Thoracic aorta (tissue), 2 donors: Measurements from ENCODE around the gene MICAL2. TPM values are rescaled to one million over a fixed set of nuclear protein-coding genes. Genes with fewer than 3 reads are reported as not detected.

Experiments used
- ATAC-seq: fragments of 150-250 bp; one replicate; pipeline ENCODE4 v1.8.0; 2017; ENCODE audit warnings: low read depth; ENCODE audit not compliant: insufficient number of reproducible peaks, low FRiP score
- DNase-seq: peaks from one replicate; pipeline ENCODE4 v3.0.0-alpha.2; 2020; ENCODE audit warnings: low spot score
- H3K27ac ChIP-seq, 2 donors: fragments of 200-600 bp; sonication (generic); 1 replicate in 1 of 2; 2 replicates in 1 of 2; pipeline ENCODE4 v1.5.1; 2016; ENCODE audit warnings: mild to moderate bottlenecking in 2 of 2, moderate library complexity in 2 of 2
- H3K27me3 ChIP-seq: fragments of 200-600 bp; sonication (generic); replicated peaks from 2 replicates; pipeline ENCODE4 v1.6.0; 2016; ENCODE audit warnings: mild to moderate bottlenecking; ENCODE audit not compliant: insufficient read depth
- H3K36me3 ChIP-seq: fragments of 200-600 bp; sonication (generic); one replicate; pipeline ENCODE4 v1.5.1; 2016
- H3K4me1 ChIP-seq, 2 donors: fragments of 200-600 bp; sonication (generic); 1 replicate in 1 of 2; 2 replicates in 1 of 2; pipeline versions ENCODE4 v1.5.1 to v1.6.0; 2016; ENCODE audit warnings: low read depth in 2 of 2, mild to moderate bottlenecking in 1 of 2; ENCODE audit not compliant: control insufficient read depth in 1 of 2
- H3K4me3 ChIP-seq: fragments of 200-600 bp; sonication (generic); 2 replicates; pipeline ENCODE4 v1.5.1; 2016; ENCODE audit warnings: mild to moderate bottlenecking
- H3K9me3 ChIP-seq: fragments of 200-600 bp; sonication (generic); 2 replicates; pipeline ENCODE4 v1.5.1; 2016
- CTCF ChIP-seq: fragments of 200-600 bp; sonication (generic); IDR thresholded peaks from one replicate; pipeline ENCODE4 v1.5.1; 2019; ENCODE audit warnings: antibody characterized with exemption
- total RNA-seq, 2 donors: library from RNA; depleted of rRNA; stranded (reverse); fragments of >200 nt; gene quantifications; one replicate each; pipeline versions ENCODE4 v1.1.0 to v1.2.3, GENCODE V29; 2016

MICAL2 gene
- total RNA-seq, 2 donors from 2014 or later = 791 to 989 TPM

- Histone ChIP-seq H3K27ac (peak overlapping the region; percentile 95 to 98), H3K36me3 (peaks cover 38% of the 10 kb centered on the region), H3K9me3 (no peaks in the 10 kb centered on the region), H3K27me3 (no peaks in the 10 kb centered on the region), H3K4me1 (peaks cover 53 to 98% of the 10 kb centered on the region in 2 donors), H3K4me3 (no peak overlapping the region)
- no peak for ATAC-seq
- TF ChIP-seq CTCF = no peak
- no peak for DNase-seq
Observed at GRCh38 chr11:12235553-12235946, 125.2 kb downstream of the MICAL2 start.

GRCh38 chr11:12235947-12236743 lies 125.8 kb downstream of the MICAL2 start:
- Histone ChIP-seq H3K4me1 (peaks cover 54 to 98% of the 10 kb centered on the region in 2 donors), H3K27me3 (no peaks in the 10 kb centered on the region), H3K9me3 (no peaks in the 10 kb centered on the region), H3K36me3 (peaks cover 38% of the 10 kb centered on the region), H3K27ac (peak overlapping the region; percentile 95 to 98), H3K4me3 (no peak overlapping the region)
- TF ChIP-seq CTCF = peak; percentile 61
- DNase-seq (no peak), ATAC-seq (no peak)

GRCh38 chr11:12236744-12237101 lies 126.3 kb downstream of the MICAL2 start:
- peaks cover 38% of the 10 kb centered on the region for H3K36me3 ChIP-seq
- no peaks in the 10 kb centered on the region for H3K27me3 ChIP-seq
- no peak overlapping the region for H3K4me3 ChIP-seq
- H3K4me1 ChIP-seq = peaks cover 54 to 98% of the 10 kb centered on the region in 2 donors
- no peaks in the 10 kb centered on the region for H3K9me3 ChIP-seq
- no peak for ATAC-seq
- no peak for TF ChIP-seq CTCF
- no peak for DNase-seq
- peak overlapping the region; percentile 95 to 98 for H3K27ac ChIP-seq

- peaks cover 49 to 98% of the 10 kb centered on the region in 2 donors for H3K4me1 ChIP-seq
- TF ChIP-seq CTCF = no peak
- peaks cover 40% of the 10 kb centered on the region for H3K36me3 ChIP-seq
- DNase-seq (no peak), ATAC-seq (no peak)
- no peak overlapping the region for H3K4me3 ChIP-seq
- H3K9me3 ChIP-seq = no peaks in the 10 kb centered on the region
- no peaks in the 10 kb centered on the region for H3K27me3 ChIP-seq
- H3K27ac ChIP-seq = peak overlapping the region; percentile 95 to 98
Observed at GRCh38 chr11:12237381-12237784, 127.0 kb downstream of the MICAL2 start.

- H3K36me3 ChIP-seq = peaks cover 43% of the 10 kb centered on the region
- H3K4me1 ChIP-seq = peaks cover 49 to 98% of the 10 kb centered on the region in 2 donors
- no peak for TF ChIP-seq CTCF
- no peaks in the 10 kb centered on the region for H3K27me3 ChIP-seq
- peak overlapping the region; percentile 95 to 98 for H3K27ac ChIP-seq
- DNase-seq (no peak), ATAC-seq (no peak)
- H3K9me3 ChIP-seq = no peaks in the 10 kb centered on the region
- no peak overlapping the region for H3K4me3 ChIP-seq
Observed at GRCh38 chr11:12238420-12238819, 128.0 kb downstream of the MICAL2 start.
